Loucy (cell line): Measurements from ENCODE around the gene TSPAN9.

Experiments used
- H2AFZ ChIP-seq: fragments of 200-600 bp; sonication (generic); 2 replicates; pipeline ENCODE4 v1.6.0; 2016; ENCODE audit warnings: antibody characterized with exemption, mild to moderate bottlenecking, low read length, moderate library complexity
- H3F3A ChIP-seq: fragments of 200-600 bp; 2 replicates; pipeline ENCODE4 v1.6.0; 2016; ENCODE audit warnings: antibody characterized with exemption, low read depth, mild to moderate bottlenecking
- H3K27me3 ChIP-seq: fragments of 200-600 bp; sonication (generic); 2 replicates; pipeline ENCODE4 v1.6.1; 2014; ENCODE audit warnings: low read length, mild to moderate bottlenecking; ENCODE audit not compliant: insufficient read depth, poor library complexity, severe bottlenecking
- H3K36me3 ChIP-seq: fragments of 200-600 bp; sonication (generic); 2 replicates; pipeline ENCODE4 v1.6.1; 2016; ENCODE audit warnings: low read length; ENCODE audit not compliant: insufficient read depth
- H3K4me1 ChIP-seq: fragments of 200-600 bp; sonication (generic); 2 replicates; pipeline ENCODE4 v1.5.1; 2014; ENCODE audit warnings: low read length, mild to moderate bottlenecking; ENCODE audit not compliant: insufficient read depth, poor library complexity, severe bottlenecking
- H3K4me2 ChIP-seq: fragments of 200-600 bp; sonication (generic); 2 replicates; pipeline ENCODE4 v1.6.0; 2014; ENCODE audit warnings: antibody characterized with exemption, low read length, low read depth, mild to moderate bottlenecking; ENCODE audit not compliant: poor library complexity, severe bottlenecking
- H3K4me3 ChIP-seq: fragments of 200-600 bp; sonication (generic); 2 replicates; pipeline ENCODE4 v1.5.1; 2014; ENCODE audit warnings: low read length, mild to moderate bottlenecking, mixed read lengths; ENCODE audit not compliant: poor library complexity, severe bottlenecking
- H3K79me2 ChIP-seq: fragments of 200-600 bp; sonication (generic); 2 replicates; pipeline ENCODE4 v1.6.1; 2014; ENCODE audit warnings: low read length; ENCODE audit not compliant: insufficient read depth
- H3K9ac ChIP-seq: fragments of 200-600 bp; sonication (generic); 2 replicates; pipeline ENCODE4 v1.6.0; 2014; ENCODE audit warnings: mild to moderate bottlenecking, low read depth, low read length, moderate library complexity; ENCODE audit not compliant: poor library complexity, severe bottlenecking
- H3K9me2 ChIP-seq: fragments of 200-600 bp; sonication (generic); replicated peaks from 2 replicates; pipeline ENCODE4 v1.6.1; 2016; ENCODE audit warnings: low read depth, low read length, mixed read lengths
- H3K9me3 ChIP-seq: fragments of 200-600 bp; sonication (generic); 2 replicates; pipeline ENCODE4 v1.6.1; 2014; ENCODE audit warnings: mild to moderate bottlenecking, antibody characterized with exemption, low read length, low read depth; ENCODE audit not compliant: insufficient read depth
- H4K20me1 ChIP-seq: fragments of 200-600 bp; sonication (generic); 2 replicates; pipeline ENCODE4 v1.6.0; 2014; ENCODE audit warnings: antibody characterized with exemption, low read length, mild to moderate bottlenecking; ENCODE audit not compliant: insufficient read depth, poor library complexity, severe bottlenecking
- CTCF ChIP-seq: fragments of 200-600 bp; sonication (generic); conservative IDR thresholded peaks from 2 replicates; pipeline ENCODE4 v1.5.1; 2014; ENCODE audit warnings: mild to moderate bottlenecking, antibody characterized with exemption, low read length
- EZH2phosphoT487 ChIP-seq: fragments of 200-600 bp; IDR thresholded peaks from 2 replicates; pipeline ENCODE4 v1.6.1; 2018; ENCODE audit warnings: antibody characterized with exemption, mild to moderate bottlenecking, moderate library complexity, borderline replicate concordance

TSPAN9 gene

GRCh38 chr12:3305464-3305863, 228.3 kb downstream of the TSPAN9 start:
- H3K4me1 ChIP-seq: no peaks in the 10 kb centered on the region
- H3K27me3 ChIP-seq: no peaks in the 10 kb centered on the region
- H3K4me3 ChIP-seq: no peak overlapping the region
- H2AFZ ChIP-seq: no peak overlapping the region
- no peaks in the 10 kb centered on the region for H3K79me2 ChIP-seq
- H3K9ac ChIP-seq: no peak overlapping the region
- no peaks in the 10 kb centered on the region for H3K36me3 ChIP-seq
- H4K20me1 ChIP-seq: no peaks in the 10 kb centered on the region
- no peaks in the 10 kb centered on the region for H3F3A ChIP-seq
- TF ChIP-seq CTCF (no peak), EZH2phosphoT487 (no peak)
- H3K9me2 ChIP-seq: no peaks in the 10 kb centered on the region
- no peaks in the 10 kb centered on the region for H3K9me3 ChIP-seq
- no peak overlapping the region for H3K4me2 ChIP-seq

- no peak overlapping the region for H2AFZ ChIP-seq
- no peaks in the 10 kb centered on the region for H3K36me3 ChIP-seq
- H3K9ac ChIP-seq: no peak overlapping the region
- H3K79me2 ChIP-seq: no peaks in the 10 kb centered on the region
- no peaks in the 10 kb centered on the region for H3K27me3 ChIP-seq
- H3K4me2 ChIP-seq: no peak overlapping the region
- H4K20me1 ChIP-seq: no peaks in the 10 kb centered on the region
- H3K4me3 ChIP-seq: no peak overlapping the region
- H3K9me2 ChIP-seq: no peaks in the 10 kb centered on the region
- TF ChIP-seq EZH2phosphoT487 (no peak), CTCF (no peak)
- H3K9me3 ChIP-seq: no peaks in the 10 kb centered on the region
- H3F3A ChIP-seq: no peaks in the 10 kb centered on the region
- no peaks in the 10 kb centered on the region for H3K4me1 ChIP-seq
These were observed 228.9 kb downstream of the TSPAN9 start for GRCh38 chr12:3305904-3306619.

GRCh38 chr12:3307389-3307788, 230.2 kb downstream of the TSPAN9 start:
- TF ChIP-seq EZH2phosphoT487 (no peak), CTCF (no peak)
- no peaks in the 10 kb centered on the region for H3K4me1 ChIP-seq
- no peaks in the 10 kb centered on the region for H3K79me2 ChIP-seq

More at GRCh38 chr12:3307389-3307788, 230.2 kb downstream of the TSPAN9 start:
- no peaks in the 10 kb centered on the region for H4K20me1 ChIP-seq
- no peaks in the 10 kb centered on the region for H3F3A ChIP-seq
- no peak overlapping the region for H3K4me3 ChIP-seq
- H3K4me2 ChIP-seq: no peak overlapping the region
- no peaks in the 10 kb centered on the region for H3K9me3 ChIP-seq
- H2AFZ ChIP-seq: no peak overlapping the region
- H3K9ac ChIP-seq: no peak overlapping the region
- H3K9me2 ChIP-seq: no peaks in the 10 kb centered on the region
- no peaks in the 10 kb centered on the region for H3K27me3 ChIP-seq
- H3K36me3 ChIP-seq: no peaks in the 10 kb centered on the region
